Measurements from ENCODE around the gene COL9A1.

The COL9A1 gene

DNA sequence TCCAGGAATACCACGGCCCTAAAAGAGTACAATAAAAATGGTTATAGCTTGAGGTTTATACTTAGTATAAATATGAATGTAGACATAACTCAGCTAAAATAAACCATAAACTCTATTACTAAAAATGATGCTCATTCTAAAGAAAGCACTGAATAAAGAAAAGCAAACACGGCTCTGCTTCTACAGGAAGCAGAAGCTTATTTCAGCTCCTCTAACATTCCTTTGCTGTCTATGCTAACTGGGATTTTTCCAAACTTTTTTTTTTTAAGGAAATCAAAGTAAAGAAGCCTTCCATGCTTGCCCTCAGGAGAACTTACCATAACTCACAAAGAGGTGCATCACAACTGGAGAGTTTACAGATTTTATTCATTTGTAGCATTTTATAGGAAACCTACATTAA, 30.8 kb downstream of the COL9A1 start:
- TF ChIP-seq TAF1 (IDR thresholded peaks at IDR 0.05; ENCODE audit: low read depth, low read length) (no peak), POLR2A (IDR thresholded peaks at IDR 0.05; ENCODE audit: low read depth, low read length) (no peak), PAX5 (IDR thresholded peaks at IDR 0.05; ENCODE audit: insufficient read depth, low read length, severe bottlenecking) (no peak), SPI1 (IDR thresholded peaks at IDR 0.05; ENCODE audit: low read depth, low read length) (no peak), POLR2AphosphoS5 (IDR thresholded peaks at IDR 0.05; ENCODE audit: low read depth, low read length) (no peak), POU2F2 (IDR thresholded peaks at IDR 0.05; ENCODE audit: low read depth, low read length) (no peak)
- no peak for FAIRE-seq
- DNase-seq (ENCODE audit: insufficient read length, low spot score), result no peak

DNA sequence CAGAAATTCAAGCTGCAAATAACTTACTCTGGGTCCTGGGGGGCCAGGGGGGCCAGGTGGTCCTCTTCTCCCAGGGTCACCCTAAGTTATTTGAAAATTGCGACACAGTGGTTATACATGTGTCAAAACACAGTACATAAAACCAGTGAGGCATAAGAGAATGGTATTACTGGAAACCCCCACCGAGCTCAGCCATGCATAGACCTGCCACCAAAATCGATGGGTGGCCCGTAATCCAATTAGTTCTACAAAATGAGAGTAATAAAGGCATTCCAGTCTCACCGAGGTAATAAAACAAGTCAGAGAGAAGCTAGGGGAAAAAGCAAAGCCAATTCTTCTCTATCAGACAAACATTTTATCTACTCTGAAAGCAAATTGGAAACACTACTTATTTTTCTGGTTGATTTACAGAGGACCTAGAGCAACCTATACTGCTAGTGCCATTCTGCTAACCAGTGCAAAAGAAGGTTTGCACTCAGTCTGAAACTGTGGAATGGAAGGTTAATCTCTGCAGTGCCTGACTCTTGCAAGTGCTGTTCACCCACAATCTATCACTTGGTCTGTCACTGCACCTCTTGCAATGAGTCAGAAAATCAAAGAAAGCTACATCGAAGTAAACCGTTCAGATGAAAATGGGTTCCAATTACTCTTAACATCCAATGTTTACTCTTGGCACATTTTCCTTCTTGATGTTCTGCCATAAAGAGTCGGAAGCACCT, 32.4 kb downstream of the COL9A1 start:
- TF ChIP-seq TAF1 (IDR thresholded peaks at IDR 0.05; ENCODE audit: low read depth, low read length), result no peak
- TF ChIP-seq SPI1 (IDR thresholded peaks at IDR 0.05; ENCODE audit: low read depth, low read length), result no peak
- TF ChIP-seq PAX5 (IDR thresholded peaks at IDR 0.05; ENCODE audit: insufficient read depth, low read length, severe bottlenecking), result no peak
- no peak for TF ChIP-seq POLR2AphosphoS5 (IDR thresholded peaks at IDR 0.05; ENCODE audit: low read depth, low read length)
- no peak for TF ChIP-seq POU2F2 (IDR thresholded peaks at IDR 0.05; ENCODE audit: low read depth, low read length)
- no peak for TF ChIP-seq POLR2A (IDR thresholded peaks at IDR 0.05; ENCODE audit: low read depth, low read length)
- no peak for DNase-seq (ENCODE audit: insufficient read length, low spot score)
- no peak for FAIRE-seq

DNA sequence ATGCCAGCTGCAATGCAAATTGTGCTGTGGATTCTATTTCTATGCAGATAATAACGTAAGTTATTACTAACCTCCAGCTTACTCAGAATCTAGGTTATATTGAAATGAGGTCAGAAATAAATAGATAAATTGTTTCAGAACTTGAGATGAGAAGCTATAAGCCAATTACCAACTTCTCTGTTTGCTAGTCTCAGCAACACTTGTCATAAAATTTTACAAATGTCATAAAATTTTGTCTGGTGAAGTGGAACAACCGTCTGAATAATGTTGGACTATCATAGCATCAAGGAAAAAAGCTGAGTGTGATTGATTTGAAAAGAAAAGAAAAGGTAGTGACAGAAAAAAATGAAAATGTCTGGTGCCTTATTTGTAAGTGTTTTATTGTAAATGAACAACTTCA, 36.7 kb downstream of the COL9A1 start:
- DNase-seq (ENCODE audit: insufficient read length, low spot score), result no peak
- FAIRE-seq, result no peak
- TF ChIP-seq PAX5 (IDR thresholded peaks at IDR 0.05; ENCODE audit: insufficient read depth, low read length, severe bottlenecking), result no peak
- TF ChIP-seq POLR2A (IDR thresholded peaks at IDR 0.05; ENCODE audit: low read depth, low read length), result no peak
- TF ChIP-seq POLR2AphosphoS5 (IDR thresholded peaks at IDR 0.05; ENCODE audit: low read depth, low read length), result no peak
- TF ChIP-seq TAF1 (IDR thresholded peaks at IDR 0.05; ENCODE audit: low read depth, low read length), result no peak
- TF ChIP-seq SPI1 (IDR thresholded peaks at IDR 0.05; ENCODE audit: low read depth, low read length), result no peak
- TF ChIP-seq POU2F2 (IDR thresholded peaks at IDR 0.05; ENCODE audit: low read depth, low read length), result no peak

DNA sequence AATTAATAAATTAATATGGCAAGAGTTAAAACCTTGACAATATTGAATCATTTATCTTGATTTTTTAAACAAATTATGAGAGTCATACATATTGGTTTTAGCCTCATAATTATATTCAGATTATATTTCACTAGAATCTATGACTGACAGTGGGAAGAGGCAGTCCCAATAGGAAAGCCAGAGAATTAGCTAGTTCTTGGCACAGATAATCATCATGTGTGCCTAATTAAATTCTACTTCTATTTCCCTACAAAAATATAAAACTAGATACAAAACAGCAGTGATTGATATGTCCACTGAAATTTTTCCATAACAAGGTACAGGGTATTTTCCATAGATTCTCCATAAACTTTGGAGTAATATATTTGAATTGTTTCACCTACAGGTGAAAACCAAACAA, 38.6 kb downstream of the COL9A1 start:
- TF ChIP-seq POLR2A (IDR thresholded peaks at IDR 0.05; ENCODE audit: low read depth, low read length), result no peak
- no peak for TF ChIP-seq SPI1 (IDR thresholded peaks at IDR 0.05; ENCODE audit: low read depth, low read length)
- TF ChIP-seq POLR2AphosphoS5 (IDR thresholded peaks at IDR 0.05; ENCODE audit: low read depth, low read length), result no peak
- no peak for TF ChIP-seq TAF1 (IDR thresholded peaks at IDR 0.05; ENCODE audit: low read depth, low read length)
- no peak for TF ChIP-seq PAX5 (IDR thresholded peaks at IDR 0.05; ENCODE audit: insufficient read depth, low read length, severe bottlenecking)
- no peak for TF ChIP-seq POU2F2 (IDR thresholded peaks at IDR 0.05; ENCODE audit: low read depth, low read length)
- DNase-seq (ENCODE audit: insufficient read length, low spot score), result no peak
- FAIRE-seq, result no peak

DNA sequence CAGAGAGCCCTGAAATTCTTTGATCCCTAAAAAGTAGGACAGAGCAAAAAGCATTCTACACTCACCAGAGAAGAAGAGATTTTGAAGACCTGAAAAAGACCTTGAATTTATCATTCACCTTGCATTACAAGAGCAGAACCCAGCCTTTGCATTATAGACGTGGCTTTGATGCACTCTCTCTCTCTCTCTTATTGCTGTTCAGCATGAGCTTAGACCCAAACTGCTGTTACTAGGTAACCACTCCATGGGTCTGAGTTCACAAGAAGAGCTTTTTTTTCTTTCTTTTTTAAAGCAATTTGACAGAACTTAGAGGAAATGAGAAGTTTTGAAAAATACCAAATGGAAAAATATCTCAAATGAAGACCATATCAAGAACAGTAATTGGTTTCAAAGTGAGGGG, 44.4 kb downstream of the COL9A1 start:
- DNase-seq (ENCODE audit: insufficient read length, low spot score) (no peak), FAIRE-seq (no peak)
- TF ChIP-seq SPI1 (IDR thresholded peaks at IDR 0.05; ENCODE audit: low read depth, low read length) (no peak), POLR2A (IDR thresholded peaks at IDR 0.05; ENCODE audit: low read depth, low read length) (no peak), PAX5 (IDR thresholded peaks at IDR 0.05; ENCODE audit: insufficient read depth, low read length, severe bottlenecking) (no peak), POLR2AphosphoS5 (IDR thresholded peaks at IDR 0.05; ENCODE audit: low read depth, low read length) (no peak), TAF1 (IDR thresholded peaks at IDR 0.05; ENCODE audit: low read depth, low read length) (no peak), POU2F2 (IDR thresholded peaks at IDR 0.05; ENCODE audit: low read depth, low read length) (no peak)

DNA sequence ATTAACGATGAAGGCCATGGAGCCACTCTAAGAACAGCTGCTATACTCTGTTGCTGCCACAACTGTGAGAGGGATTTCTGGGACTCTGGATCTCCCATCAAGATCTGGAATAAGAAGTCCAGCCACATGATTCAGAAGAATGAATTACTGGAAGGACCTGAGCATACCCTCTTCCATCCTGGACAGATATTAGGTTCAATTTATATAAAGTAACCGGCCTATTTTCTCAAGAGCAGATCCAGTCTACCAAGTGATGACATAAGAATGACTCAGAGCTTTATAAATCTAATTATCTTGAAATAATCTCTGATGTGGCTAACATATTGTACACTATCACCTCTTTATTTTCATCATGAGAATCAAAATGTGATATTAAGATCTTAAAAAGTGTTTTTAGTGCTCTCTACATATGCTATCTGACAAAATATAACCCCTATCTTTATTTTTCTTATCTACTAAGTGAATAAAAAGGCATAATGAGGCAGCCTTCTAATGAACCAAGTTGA, 45.1 kb downstream of the COL9A1 start:
- TF ChIP-seq POU2F2 (IDR thresholded peaks at IDR 0.05; ENCODE audit: low read depth, low read length) (no peak), POLR2A (IDR thresholded peaks at IDR 0.05; ENCODE audit: low read depth, low read length) (no peak)
- FAIRE-seq, result no peak
- DNase-seq (ENCODE audit: insufficient read length, low spot score), result no peak

DNA sequence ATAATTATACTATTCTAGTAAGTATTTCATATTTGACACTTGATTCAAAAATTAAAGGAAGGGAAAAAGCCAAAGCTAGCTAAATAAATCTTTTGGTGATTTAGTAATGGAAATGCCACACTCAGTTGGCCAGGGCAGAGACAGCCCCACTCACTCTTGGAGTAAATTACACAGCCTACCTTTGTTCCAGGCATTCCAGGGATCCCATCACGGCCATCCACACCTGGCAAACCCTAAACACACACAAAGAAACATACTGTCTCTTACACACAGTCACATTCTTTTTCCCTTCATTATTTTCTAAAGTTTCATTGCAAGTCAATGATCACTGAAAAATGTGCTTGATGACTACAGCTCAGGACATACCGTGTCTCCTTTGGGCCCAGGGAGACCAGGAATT, 48.1 kb downstream of the COL9A1 start:
- DNase-seq (ENCODE audit: insufficient read length, low spot score) (no peak), FAIRE-seq (no peak)
- no peak for TF ChIP-seq TAF1 (IDR thresholded peaks at IDR 0.05; ENCODE audit: low read depth, low read length)
- no peak for TF ChIP-seq POLR2A (IDR thresholded peaks at IDR 0.05; ENCODE audit: low read depth, low read length)
- TF ChIP-seq POU2F2 (IDR thresholded peaks at IDR 0.05; ENCODE audit: low read depth, low read length), result no peak
- TF ChIP-seq POLR2AphosphoS5 (IDR thresholded peaks at IDR 0.05; ENCODE audit: low read depth, low read length), result no peak
- TF ChIP-seq PAX5 (IDR thresholded peaks at IDR 0.05; ENCODE audit: insufficient read depth, low read length, severe bottlenecking), result no peak
- no peak for TF ChIP-seq SPI1 (IDR thresholded peaks at IDR 0.05; ENCODE audit: low read depth, low read length)

DNA sequence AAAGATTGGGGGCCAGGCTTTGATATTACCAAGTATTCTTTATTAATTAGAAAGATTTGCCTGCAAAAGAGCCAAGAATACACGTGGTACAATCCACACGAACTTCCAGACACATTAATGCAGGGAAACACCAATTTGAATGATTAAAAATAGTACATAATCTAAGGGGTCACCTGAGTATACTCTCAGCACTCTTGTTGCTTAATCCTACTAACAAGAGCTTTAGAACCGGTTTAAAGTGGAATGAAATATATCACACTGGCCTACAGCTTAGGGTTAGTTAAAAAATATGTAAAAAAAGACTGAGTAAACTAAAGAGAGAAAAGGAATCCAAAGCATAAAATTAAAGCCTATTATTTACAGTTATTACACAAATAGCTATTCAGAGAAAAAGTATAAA, 49.0 kb downstream of the COL9A1 start:
- FAIRE-seq, result no peak
- TF ChIP-seq POU2F2 (IDR thresholded peaks at IDR 0.05; ENCODE audit: low read depth, low read length) (no peak), POLR2AphosphoS5 (IDR thresholded peaks at IDR 0.05; ENCODE audit: low read depth, low read length) (no peak), PAX5 (IDR thresholded peaks at IDR 0.05; ENCODE audit: insufficient read depth, low read length, severe bottlenecking) (no peak), TAF1 (IDR thresholded peaks at IDR 0.05; ENCODE audit: low read depth, low read length) (no peak)
- no peak for DNase-seq (ENCODE audit: insufficient read length, low spot score)

DNA sequence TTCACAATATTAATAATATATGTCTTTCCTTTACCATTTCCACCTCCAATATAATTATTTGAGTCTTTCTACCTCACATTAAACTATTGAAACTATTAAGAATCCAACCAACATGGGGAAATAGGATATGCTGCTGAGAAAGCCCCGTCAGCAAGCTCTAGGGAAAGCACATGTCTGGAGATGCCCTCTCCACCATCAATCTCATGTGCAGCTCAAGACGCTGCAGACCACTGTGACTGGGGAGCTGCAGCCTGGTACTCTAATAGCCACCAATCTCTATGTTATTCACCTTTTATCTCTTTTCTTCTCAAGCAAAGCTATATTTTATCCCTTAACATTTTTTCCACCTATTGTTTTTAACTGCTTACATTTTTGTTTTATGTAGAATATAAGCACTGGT, 50.3 kb downstream of the COL9A1 start:
- FAIRE-seq (no peak), DNase-seq (ENCODE audit: insufficient read length, low spot score) (no peak)

DNA sequence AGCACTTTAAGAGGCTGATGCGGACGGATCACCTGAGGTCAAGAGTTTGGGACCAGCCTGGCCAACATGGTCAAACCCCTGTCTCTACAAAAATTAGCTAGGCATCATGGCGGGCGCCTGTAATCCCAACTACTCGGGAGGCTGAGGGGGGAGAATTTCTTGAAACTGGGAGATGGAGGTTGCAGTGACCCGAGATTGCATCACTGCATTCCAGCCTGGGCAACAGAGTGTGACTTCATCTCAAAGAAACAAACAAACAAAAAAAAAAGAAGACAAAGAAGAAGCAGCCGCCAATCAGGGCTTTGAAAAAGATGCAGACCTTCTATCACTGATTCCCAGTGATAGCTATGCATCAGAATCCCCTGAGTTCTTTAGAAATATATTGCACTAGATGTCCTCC, 56.8 kb downstream of the COL9A1 start:
- FAIRE-seq (no peak), DNase-seq (ENCODE audit: insufficient read length, low spot score) (no peak)
- TF ChIP-seq POLR2AphosphoS5 (IDR thresholded peaks at IDR 0.05; ENCODE audit: low read depth, low read length) (no peak), PAX5 (IDR thresholded peaks at IDR 0.05; ENCODE audit: insufficient read depth, low read length, severe bottlenecking) (no peak), POLR2A (IDR thresholded peaks at IDR 0.05; ENCODE audit: low read depth, low read length) (no peak), POU2F2 (IDR thresholded peaks at IDR 0.05; ENCODE audit: low read depth, low read length) (no peak), TAF1 (IDR thresholded peaks at IDR 0.05; ENCODE audit: low read depth, low read length) (no peak), SPI1 (IDR thresholded peaks at IDR 0.05; ENCODE audit: low read depth, low read length) (no peak)

More for the DNA sequence above, 50.3 kb downstream of the COL9A1 start:
- TF ChIP-seq PAX5 (IDR thresholded peaks at IDR 0.05; ENCODE audit: insufficient read depth, low read length, severe bottlenecking) (no peak), TAF1 (IDR thresholded peaks at IDR 0.05; ENCODE audit: low read depth, low read length) (no peak), SPI1 (IDR thresholded peaks at IDR 0.05; ENCODE audit: low read depth, low read length) (no peak), POU2F2 (IDR thresholded peaks at IDR 0.05; ENCODE audit: low read depth, low read length) (no peak), POLR2AphosphoS5 (IDR thresholded peaks at IDR 0.05; ENCODE audit: low read depth, low read length) (no peak), POLR2A (IDR thresholded peaks at IDR 0.05; ENCODE audit: low read depth, low read length) (no peak)
